WI38 (cell line): ENCODE data around the gene PPP1R12A.

Experiments
- H3K4me3 ChIP-seq: 2 replicates; pipeline ENCODE4 v1.5.1; 2011; ENCODE audit warnings: low read depth, mild to moderate bottlenecking, control low read depth, low read length
- CTCF ChIP-seq: IDR thresholded peaks from 2 replicates; pipeline ENCODE4 v1.5.1; 2012; ENCODE audit warnings: low read depth, mild to moderate bottlenecking, control low read depth, low read length

The PPP1R12A gene

GRCh38 chr12:79911889-79912656, 22.8 kb downstream of the PPP1R12A start:
- TF ChIP-seq CTCF, result no peak
- H3K4me3 ChIP-seq, result no peak overlapping the region

- TF ChIP-seq CTCF, result no peak
- H3K4me3 ChIP-seq, result no peak overlapping the region
Measured at GRCh38 chr12:79908366-79908765, 26.5 kb downstream of the PPP1R12A start.

- no peak for TF ChIP-seq CTCF
- H3K4me3 ChIP-seq, result no peak overlapping the region
Measured at GRCh38 chr12:79901506-79901905, 33.4 kb downstream of the PPP1R12A start.

GRCh38 chr12:79900951-79901350, 33.9 kb downstream of the PPP1R12A start:
- no peak overlapping the region for H3K4me3 ChIP-seq
- no peak for TF ChIP-seq CTCF

GRCh38 chr12:79900199-79900598, 34.7 kb downstream of the PPP1R12A start:
- no peak overlapping the region for H3K4me3 ChIP-seq
- TF ChIP-seq CTCF, result no peak

- TF ChIP-seq CTCF, result no peak
- no peak overlapping the region for H3K4me3 ChIP-seq
Measured at GRCh38 chr12:79897617-79898016, 37.3 kb downstream of the PPP1R12A start.

- TF ChIP-seq CTCF, result no peak
- H3K4me3 ChIP-seq, result no peak overlapping the region
Measured at GRCh38 chr12:79895804-79896203, 39.1 kb downstream of the PPP1R12A start.
